ENCODE data around the gene GRM8.

DNA sequence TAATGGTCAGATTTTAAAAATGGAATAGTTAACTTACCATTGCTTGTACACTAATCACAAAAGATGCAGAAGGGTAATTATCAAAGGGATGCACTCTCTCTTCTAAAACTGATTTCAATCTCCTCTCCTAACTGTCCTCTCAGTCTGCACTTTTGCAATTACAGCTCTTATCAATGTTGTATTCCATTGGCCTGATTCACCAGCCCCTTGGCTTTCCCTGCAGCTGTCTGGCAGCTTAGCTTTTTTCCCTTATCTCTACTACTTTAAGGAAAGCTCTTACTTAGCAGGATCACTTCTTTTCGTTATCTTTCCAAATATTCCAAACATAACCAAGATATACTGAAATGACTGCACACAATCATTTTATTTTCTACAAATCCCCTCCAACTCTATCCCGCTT, 448.8 kb downstream of the GRM8 start:
- TF ChIP-seq MAFG (tag; conservative IDR thresholded peaks at IDR 0.05) (no peak), SRF (CRISPR knock-in tag; IDR thresholded peaks at IDR 0.05) (no peak), NONO (IDR thresholded peaks at IDR 0.05; ENCODE audit: low read depth in 2 of 2, low read length in 1 of 2) (no peak), DLX4 (CRISPR knock-in tag; IDR thresholded peaks at IDR 0.05) (no peak), PHF8 (IDR thresholded peaks at IDR 0.05; ENCODE audit: borderline replicate concordance, low read length) (no peak)

Data from K562 (cell line).